ENCODE data around the gene OR52L1.

DNA sequence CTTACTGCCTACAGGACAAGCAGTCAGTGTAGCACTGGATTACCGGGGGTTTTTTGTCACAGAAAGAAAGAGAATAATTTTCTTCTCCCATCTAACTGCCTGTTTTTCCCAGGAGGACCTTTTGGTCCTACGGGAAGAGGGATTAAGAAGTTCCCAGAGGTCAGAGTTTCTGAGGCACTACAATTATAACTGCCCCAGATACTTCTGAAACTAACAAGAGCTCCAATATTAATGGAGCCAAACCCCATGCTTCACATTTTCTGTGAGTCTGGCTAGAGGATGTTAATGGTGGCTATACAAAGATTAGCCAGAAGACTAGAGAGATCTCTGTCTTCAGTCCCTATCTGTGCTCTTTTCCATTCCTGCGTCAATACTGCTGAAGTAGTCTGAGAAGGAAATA, 44.8 kb downstream of the OR52L1 start, which contains the start of gene OR56A3:
- TF ChIP-seq, protein P1, sequence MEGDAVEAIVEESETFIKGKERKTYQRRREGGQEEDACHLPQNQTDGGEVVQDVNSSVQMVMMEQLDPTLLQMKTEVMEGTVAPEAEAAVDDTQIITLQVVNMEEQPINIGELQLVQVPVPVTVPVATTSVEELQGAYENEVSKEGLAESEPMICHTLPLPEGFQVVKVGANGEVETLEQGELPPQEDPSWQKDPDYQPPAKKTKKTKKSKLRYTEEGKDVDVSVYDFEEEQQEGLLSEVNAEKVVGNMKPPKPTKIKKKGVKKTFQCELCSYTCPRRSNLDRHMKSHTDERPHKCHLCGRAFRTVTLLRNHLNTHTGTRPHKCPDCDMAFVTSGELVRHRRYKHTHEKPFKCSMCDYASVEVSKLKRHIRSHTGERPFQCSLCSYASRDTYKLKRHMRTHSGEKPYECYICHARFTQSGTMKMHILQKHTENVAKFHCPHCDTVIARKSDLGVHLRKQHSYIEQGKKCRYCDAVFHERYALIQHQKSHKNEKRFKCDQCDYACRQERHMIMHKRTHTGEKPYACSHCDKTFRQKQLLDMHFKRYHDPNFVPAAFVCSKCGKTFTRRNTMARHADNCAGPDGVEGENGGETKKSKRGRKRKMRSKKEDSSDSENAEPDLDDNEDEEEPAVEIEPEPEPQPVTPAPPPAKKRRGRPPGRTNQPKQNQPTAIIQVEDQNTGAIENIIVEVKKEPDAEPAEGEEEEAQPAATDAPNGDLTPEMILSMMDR (IDR thresholded peaks at IDR 0.05), result no peak
- TF ChIP-seq POLR2A (IDR thresholded peaks at IDR 0.05), result no peak
